OCI-LY1 (cell line): ENCODE results near the gene TTBK1.

Source experiments
- CTCF ChIP-seq: fragments of 200-600 bp; sonication (generic), shearing (Covaris generic); IDR thresholded peaks from 2 replicates; pipeline ENCODE4 v1.5.1; 2017; ENCODE audit warnings: mild to moderate bottlenecking, antibody characterized with exemption, low read length, moderate library complexity, mixed read lengths
- EZH2 ChIP-seq: fragments of 200-600 bp; sonication (generic), shearing (Covaris generic); IDR thresholded peaks from 2 replicates; pipeline ENCODE4 v1.8.0; 2017; ENCODE audit warnings: borderline replicate concordance, mixed run types, mild to moderate bottlenecking, antibody characterized with exemption, low read length, moderate library complexity, mixed read lengths

DNA sequence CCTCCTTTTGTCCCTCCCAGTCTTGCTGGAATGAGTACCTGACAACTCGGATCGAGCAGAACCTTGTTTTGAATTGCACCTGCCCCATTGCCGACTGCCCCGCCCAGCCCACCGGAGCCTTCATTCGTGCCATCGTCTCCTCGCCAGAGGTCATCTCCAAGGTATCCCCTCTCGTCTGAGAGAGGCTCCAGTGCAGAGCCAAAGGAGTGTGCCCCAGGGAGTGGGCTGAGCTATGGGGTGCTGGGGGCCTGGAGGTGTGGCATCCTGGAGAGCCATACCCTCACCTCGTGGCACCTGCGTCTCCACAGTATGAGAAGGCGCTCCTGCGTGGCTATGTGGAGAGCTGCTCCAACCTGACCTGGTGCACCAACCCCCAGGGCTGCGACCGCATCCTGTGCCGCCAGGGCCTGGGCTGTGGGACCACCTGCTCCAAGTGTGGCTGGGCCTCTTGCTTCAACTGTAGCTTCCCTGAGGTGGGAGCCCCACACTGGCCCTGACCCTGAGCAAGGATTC lies 22.8 kb upstream of the TTBK1 start:
- TF ChIP-seq CTCF (no peak), EZH2 (no peak)
